Panc1 (cell line): Measurements from ENCODE around the gene FAM9A. TPM values are rescaled to one million over a fixed set of nuclear protein-coding genes. Genes with fewer than 3 reads are reported as not detected.
"Not testable (repeated sequence)": the region's sequence is repeated elsewhere in the genome, so short reads cannot be mapped to it uniquely, and the experiment has no call there.

Experiments used
- ATAC-seq: fragments of 200-7000 bp; cut with Tn5 transposase; 2 replicates; pipeline ENCODE4 v1.9.1; 2020; ENCODE audit warnings: mild to moderate bottlenecking, moderate library complexity
- BruUV-seq: library from RNA; stranded (reverse); fragments of 400-500 nt; replicated peaks from 2 replicates; lab custom pipeline; 2021; lab: Mats Ljungman, UMichigan
- CTCF ChIA-PET: fragments of 300-600 bp; sonication (Branson Sonifier 250); formaldehyde crosslinking; loops from one replicate; lab custom pipeline; 2022; ENCODE audit warnings: antibody characterized with exemption; lab: Charles Lee
- POLR2A ChIA-PET: fragments of 300-600 bp; sonication (Branson Sonifier 250); formaldehyde crosslinking; loops from one replicate; lab custom pipeline; 2022; ENCODE audit warnings: antibody characterized with exemption; lab: Charles Lee
- DNase-seq: peaks from one replicate; pipeline ENCODE4 v3.0.0-alpha.2; 2010; ENCODE audit warnings: low read depth, low spot score
- H3K27ac ChIP-seq: 2 replicates; pipeline ENCODE4 v1.5.1; 2011; ENCODE audit warnings: mild to moderate bottlenecking, low read length, inconsistent platforms
- H3K27me3 ChIP-seq: fragments of 200-500 bp; sonication (Bioruptor generic); 2 replicates; pipeline ENCODE4 v1.6.0; 2014; ENCODE audit warnings: low read length, inconsistent platforms; ENCODE audit not compliant: control insufficient read depth, insufficient read depth
- H3K36me3 ChIP-seq: fragments of 200-500 bp; sonication (Bioruptor generic); 2 replicates; pipeline ENCODE4 v1.5.1; 2014; ENCODE audit warnings: inconsistent platforms, mild to moderate bottlenecking, low read length, moderate library complexity; ENCODE audit not compliant: control insufficient read depth, insufficient read depth
- H3K4me1 ChIP-seq: 2 replicates; pipeline ENCODE4 v1.5.1; 2011; ENCODE audit warnings: inconsistent platforms, mild to moderate bottlenecking, low read length, moderate library complexity; ENCODE audit not compliant: control insufficient read depth, insufficient read depth
- H3K4me3 ChIP-seq, 2 experiments: 2 replicates each; pipeline ENCODE4 v1.5.1; 2011 to 2012; ENCODE audit warnings: low read depth in 2 of 2, low read length in 2 of 2, mild to moderate bottlenecking in 2 of 2, inconsistent platforms in 1 of 2, moderate library complexity in 1 of 2
- H3K9me3 ChIP-seq: fragments of 200-500 bp; sonication (Bioruptor generic); 2 replicates; pipeline ENCODE4 v1.5.1; 2014; ENCODE audit warnings: low read depth, mild to moderate bottlenecking, inconsistent platforms, low read length, moderate library complexity; ENCODE audit not compliant: control insufficient read depth, insufficient read depth
- CTCF ChIP-seq: fragments of 450-650 bp; IDR thresholded peaks from 2 replicates; pipeline ENCODE4 v1.5.1; 2017; ENCODE audit warnings: mild to moderate bottlenecking
- POLR2AphosphoS5 ChIP-seq: IDR thresholded peaks from 2 replicates; pipeline ENCODE4 v1.6.1; 2012; ENCODE audit warnings: mild to moderate bottlenecking, low read depth, low read length, moderate library complexity
- REST ChIP-seq, 2 experiments: IDR thresholded peaks; 2 replicates each; pipeline ENCODE4 v1.6.1; 2011 to 2012; ENCODE audit warnings: low read depth in 2 of 2, control low read depth in 1 of 2, low read length in 1 of 2, mild to moderate bottlenecking in 1 of 2, moderate library complexity in 1 of 2; ENCODE audit not compliant: insufficient read depth in 1 of 2
- SIN3A ChIP-seq: IDR thresholded peaks from 2 replicates; pipeline ENCODE4 v1.6.1; 2012; ENCODE audit warnings: low read depth, mild to moderate bottlenecking, low read length, moderate library complexity, borderline replicate concordance; ENCODE audit not compliant: insufficient read depth
- TCF7L2 ChIP-seq: IDR thresholded peaks from 2 replicates; pipeline ENCODE4 v1.6.1; 2011; ENCODE audit warnings: mild to moderate bottlenecking, low read depth, low read length, inconsistent platforms
- in situ Hi-C: cut with HindIII; loops from 2 replicates; pipeline ENCODE4 v1.10.0; 2016; ENCODE audit warnings: low sequenced_read_pairs, low pct_unique_long_range_greater_than_20kb
- intact Hi-C: fragments of 100-400 bp; cut with micrococcal nuclease; formaldehyde crosslinking; loops from one replicate; pipeline ENCODE4 v1.10.0; 2022; ENCODE audit not compliant: unreplicated experiment
- total RNA-seq: library from RNA; stranded (reverse); gene quantifications from one replicate; pipeline ENCODE4 v1.2.1, GENCODE V29; 2021; ENCODE audit not compliant: unreplicated experiment

FAM9A gene
- total RNA-seq, 1 experiment from 2014 or later, result not detected

- DNase-seq, H3K9me3 ChIP-seq, H3K36me3 ChIP-seq, H3K4me1 ChIP-seq, H3K4me3 ChIP-seq, POLR2A ChIA-PET, intact Hi-C loops, ATAC-seq, H3K27ac ChIP-seq, H3K27me3 ChIP-seq, CTCF ChIA-PET, in situ Hi-C loops, BruUV-seq: not testable (repeated sequence)
Measured at GRCh38 chrX:8798702-8799101, 2.5 kb downstream of the FAM9A start.

- ATAC-seq, H3K36me3 ChIP-seq, H3K4me1 ChIP-seq, intact Hi-C loops, DNase-seq, H3K27ac ChIP-seq, in situ Hi-C loops, H3K4me3 ChIP-seq, CTCF ChIA-PET, POLR2A ChIA-PET, BruUV-seq, H3K27me3 ChIP-seq, H3K9me3 ChIP-seq: not testable (repeated sequence)
Measured at GRCh38 chrX:8787119-8787518, 14.1 kb downstream of the FAM9A start.

- intact Hi-C loops (no loop called here), in situ Hi-C loops (no loop called here)
- no peaks in the 10 kb centered on the region for H3K27me3 ChIP-seq
- H3K4me1 ChIP-seq, result no peaks in the 10 kb centered on the region
- ChIA-PET CTCF (no interaction called here), POLR2A (no interaction called here)
- no TSS peak for BruUV-seq
- no peaks in the 10 kb centered on the region for H3K9me3 ChIP-seq
- no peak overlapping the region for H3K4me3 ChIP-seq
- H3K36me3 ChIP-seq, result no peaks in the 10 kb centered on the region
- no peak overlapping the region for H3K27ac ChIP-seq
- no peak for ATAC-seq
- DNase-seq, result no peak
- no peak for TF ChIP-seq REST (IDR thresholded peaks at IDR 0.05; ENCODE audit: insufficient read depth in 1 of 2, low read depth in 2 of 2, low read length in 1 of 2)
- no peak for TF ChIP-seq CTCF
- no peak for TF ChIP-seq POLR2AphosphoS5
- no peak for TF ChIP-seq TCF7L2
- TF ChIP-seq SIN3A, result no peak
Measured at GRCh38 chrX:8784162-8784561, 17.0 kb downstream of the FAM9A start.
